ENCODE data around the gene GSTM2. TPM values are rescaled to one million over a fixed set of nuclear protein-coding genes. Genes with fewer than 3 reads are reported as not detected.

Gene GSTM2
- total RNA-seq, 4 donors from 2014 or later, result 27.0 to 87.5 (median 57.2) TPM

DNA sequence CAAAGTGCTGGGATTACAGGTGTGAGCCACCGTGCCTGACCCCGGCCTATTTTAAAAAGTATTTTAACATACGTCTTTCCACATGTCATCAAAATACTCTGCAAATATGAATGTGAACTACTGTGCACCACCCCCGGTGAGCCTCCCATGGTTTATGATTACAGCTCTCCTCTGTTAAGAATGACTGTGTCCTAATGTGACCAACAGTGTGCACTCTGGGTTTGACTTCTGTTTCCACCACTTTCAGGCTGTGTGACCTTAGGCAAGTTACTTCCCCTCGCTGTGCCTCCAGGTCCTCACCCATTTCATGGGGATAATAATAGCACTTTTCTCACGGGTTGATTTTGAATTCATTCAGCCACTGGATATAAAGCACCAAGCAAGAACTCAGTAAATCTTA is 33.6 kb upstream of the GSTM2 start:
- Histone ChIP-seq H3K27ac (peak overlapping the region in 1 of 4 donors; percentile 3), H3K27me3 (no peaks in the 10 kb centered on the region), H3K4me3 (no peak overlapping the region), H3K9me3 (no peaks in the 10 kb centered on the region), H3K36me3 (no peaks in the 10 kb centered on the region), H3K4me1 (peaks cover 3 to 26% (median 12%) of the 10 kb centered on the region in 4 donors)
- intact Hi-C loops (cut with DNase I; ENCODE audit: low total_unique reads), result no loop called here
- WGBS, 2 donors (ENCODE audit: low coverage in 1 of 2), result 47 to 69% methylated on average over 3 to 6 of the region's 6 CpGs
- no peak for DNase-seq
- in situ Hi-C loops (cut with MboI; ENCODE audit: low pct_ligation_motif_present in 1 of 4, low pct_unique_long_range_greater_than_20kb in 1 of 4, low sequenced_read_pairs in 3 of 4), result loop anchor here in 2 of 4 donors (5.0 to 10.0 kb wide), 2 partner anchors 92 to 351 kb away; partner anchors contain the start of gene AHCYL1 (in 1 of the 2)
- TF ChIP-seq POLR2A (IDR thresholded peaks at IDR 0.05), result no peak
- TF ChIP-seq POLR2AphosphoS5 (IDR thresholded peaks at IDR 0.05), result no peak
- TF ChIP-seq, protein P1, sequence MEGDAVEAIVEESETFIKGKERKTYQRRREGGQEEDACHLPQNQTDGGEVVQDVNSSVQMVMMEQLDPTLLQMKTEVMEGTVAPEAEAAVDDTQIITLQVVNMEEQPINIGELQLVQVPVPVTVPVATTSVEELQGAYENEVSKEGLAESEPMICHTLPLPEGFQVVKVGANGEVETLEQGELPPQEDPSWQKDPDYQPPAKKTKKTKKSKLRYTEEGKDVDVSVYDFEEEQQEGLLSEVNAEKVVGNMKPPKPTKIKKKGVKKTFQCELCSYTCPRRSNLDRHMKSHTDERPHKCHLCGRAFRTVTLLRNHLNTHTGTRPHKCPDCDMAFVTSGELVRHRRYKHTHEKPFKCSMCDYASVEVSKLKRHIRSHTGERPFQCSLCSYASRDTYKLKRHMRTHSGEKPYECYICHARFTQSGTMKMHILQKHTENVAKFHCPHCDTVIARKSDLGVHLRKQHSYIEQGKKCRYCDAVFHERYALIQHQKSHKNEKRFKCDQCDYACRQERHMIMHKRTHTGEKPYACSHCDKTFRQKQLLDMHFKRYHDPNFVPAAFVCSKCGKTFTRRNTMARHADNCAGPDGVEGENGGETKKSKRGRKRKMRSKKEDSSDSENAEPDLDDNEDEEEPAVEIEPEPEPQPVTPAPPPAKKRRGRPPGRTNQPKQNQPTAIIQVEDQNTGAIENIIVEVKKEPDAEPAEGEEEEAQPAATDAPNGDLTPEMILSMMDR (IDR thresholded peaks at IDR 0.05), result no peak
- TF ChIP-seq EP300 (IDR thresholded peaks at IDR 0.05; ENCODE audit: low read depth), result no peak

GRCh38 chr1:109634771-109635750 is 32.8 kb upstream of the GSTM2 start:
- Histone ChIP-seq H3K27me3 (no peaks in the 10 kb centered on the region), H3K4me1 (peaks cover 3 to 26% (median 12%) of the 10 kb centered on the region in 4 donors), H3K27ac (peak overlapping the region in 2 of 4 donors; percentile 3 to 39), H3K9me3 (no peaks in the 10 kb centered on the region), H3K36me3 (no peaks in the 10 kb centered on the region), H3K4me3 (no peak overlapping the region)
- TF ChIP-seq POLR2A (IDR thresholded peaks at IDR 0.05) (no peak), POLR2AphosphoS5 (IDR thresholded peaks at IDR 0.05) (no peak), EP300 (IDR thresholded peaks at IDR 0.05; ENCODE audit: low read depth) (no peak)
- TF ChIP-seq, protein P1 (IDR thresholded peaks at IDR 0.05), result no peak
- no peak for DNase-seq
- 47 to 69% methylated on average over 9 to 13 of the region's 13 CpGs for WGBS, 2 donors (ENCODE audit: low coverage in 1 of 2)
- intact Hi-C loops (cut with DNase I; ENCODE audit: low total_unique reads) (no loop called here), in situ Hi-C loops (cut with MboI; ENCODE audit: low pct_ligation_motif_present in 1 of 4, low pct_unique_long_range_greater_than_20kb in 1 of 4, low sequenced_read_pairs in 3 of 4) (loop anchor here in 2 of 4 donors (5.0 to 10.0 kb wide), 2 partner anchors 93 to 350 kb away; partner anchors contain the start of gene AHCYL1 (in 1 of the 2))

DNA sequence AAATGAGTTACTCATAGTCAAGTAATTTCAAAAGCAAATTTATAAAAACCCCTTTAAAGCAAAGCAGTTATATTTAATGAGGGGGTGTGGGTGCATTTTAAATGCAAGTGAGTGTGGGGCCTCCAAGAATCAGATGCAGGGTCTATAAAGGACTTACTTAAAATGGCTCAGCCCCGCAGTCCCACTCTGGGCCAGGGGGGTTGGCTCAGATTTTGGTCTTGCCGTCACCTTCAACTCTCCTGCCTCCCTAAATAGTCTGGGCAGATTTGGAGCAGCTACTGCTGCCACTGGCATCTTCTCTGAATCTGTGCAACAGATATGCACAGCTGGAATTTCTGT is 32.0 kb upstream of the GSTM2 start:
- Histone ChIP-seq H3K27me3 (no peaks in the 10 kb centered on the region), H3K27ac (no peak overlapping the region), H3K36me3 (no peaks in the 10 kb centered on the region), H3K4me3 (no peak overlapping the region), H3K4me1 (peaks cover 3 to 26% (median 12%) of the 10 kb centered on the region in 4 donors), H3K9me3 (no peaks in the 10 kb centered on the region)
- no peak for DNase-seq
- in situ Hi-C loops (cut with MboI; ENCODE audit: low pct_ligation_motif_present in 1 of 4, low pct_unique_long_range_greater_than_20kb in 1 of 4, low sequenced_read_pairs in 3 of 4) (loop anchor here in 1 of 4 donors (10.0 kb wide), 1 partner anchor 349 kb away; the partner anchor contains the start of gene AHCYL1), intact Hi-C loops (cut with DNase I; ENCODE audit: low total_unique reads) (no loop called here)
- WGBS, 2 donors (ENCODE audit: low coverage in 1 of 2), result 80 to 85% methylated on average over 2 of the region's 2 CpGs
- TF ChIP-seq POLR2A (IDR thresholded peaks at IDR 0.05) (no peak), POLR2AphosphoS5 (IDR thresholded peaks at IDR 0.05) (no peak), EP300 (IDR thresholded peaks at IDR 0.05; ENCODE audit: low read depth) (no peak)
- TF ChIP-seq, protein P1 (IDR thresholded peaks at IDR 0.05), result no peak

- in situ Hi-C loops (cut with MboI; ENCODE audit: low pct_ligation_motif_present in 1 of 4, low pct_unique_long_range_greater_than_20kb in 1 of 4, low sequenced_read_pairs in 3 of 4), result loop anchor here in 1 of 4 donors (10.0 kb wide), 1 partner anchor 348 kb away; the partner anchor contains the start of gene AHCYL1
- Histone ChIP-seq H3K36me3 (no peaks in the 10 kb centered on the region), H3K27me3 (no peaks in the 10 kb centered on the region), H3K4me1 (peaks cover 3 to 26% (median 12%) of the 10 kb centered on the region in 4 donors), H3K9me3 (no peaks in the 10 kb centered on the region), H3K27ac (no peak overlapping the region), H3K4me3 (no peak overlapping the region)
- intact Hi-C loops (cut with DNase I; ENCODE audit: low total_unique reads), result no loop called here
- no peak for TF ChIP-seq EP300 (IDR thresholded peaks at IDR 0.05; ENCODE audit: low read depth)
- no peak for TF ChIP-seq POLR2A (IDR thresholded peaks at IDR 0.05)
- TF ChIP-seq, protein P1 (IDR thresholded peaks at IDR 0.05), result no peak
- no peak for TF ChIP-seq POLR2AphosphoS5 (IDR thresholded peaks at IDR 0.05)
- WGBS, 2 donors (ENCODE audit: low coverage in 1 of 2), result 69% methylated on average over 9 of the region's 9 CpGs; no CpG with 5 or more reads in 1 of the 2 donors
- peak; percentile 8 for DNase-seq
Measured at GRCh38 chr1:109636201-109636952, 31.5 kb upstream of the GSTM2 start.
